ENCODE data around the gene CCT8.

CCT8 gene

GRCh38 chr21:29052224-29052623 is 21.2 kb downstream of the CCT8 start:
- no peak for TF ChIP-seq EZH2 (IDR thresholded peaks at IDR 0.05)
- TF ChIP-seq FOXP2 (optimal IDR thresholded peaks at IDR 0.05; ENCODE audit: control extremely low read depth, extremely low read length, insufficient read depth): no peak
- TF ChIP-seq POLR2AphosphoS5 (IDR thresholded peaks at IDR 0.05; ENCODE audit: borderline replicate concordance, low read depth, low read length): no peak
- DNase-seq (ENCODE audit: low read depth, low spot score): no peak
- peaks cover 89% of the 10 kb centered on the region for H3K36me3 ChIP-seq (ENCODE audit: insufficient read depth, low read length)

GRCh38 chr21:29034678-29035077 is 38.8 kb downstream of the CCT8 start:
- peak; percentile 66 for DNase-seq (ENCODE audit: low read depth, low spot score)
- Histone ChIP-seq H3K9me3 (ENCODE audit: low read depth, low read length) (no peaks in the 10 kb centered on the region), H3K36me3 (ENCODE audit: insufficient read depth, low read length) (peaks cover 76% of the 10 kb centered on the region), H3K4me3 (peak overlapping the region; percentile 36), H3K27ac (peak overlapping the region; percentile 92), H3K9ac (ENCODE audit: insufficient read length) (no peak overlapping the region)
- TF ChIP-seq EZH2 (IDR thresholded peaks at IDR 0.05) (no peak), FOXP2 (optimal IDR thresholded peaks at IDR 0.05; ENCODE audit: control extremely low read depth, extremely low read length, insufficient read depth) (no peak), POLR2AphosphoS5 (IDR thresholded peaks at IDR 0.05; ENCODE audit: borderline replicate concordance, low read depth, low read length) (no peak)

More at GRCh38 chr21:29052224-29052623, 21.2 kb downstream of the CCT8 start:
- Histone ChIP-seq H3K4me3 (no peak overlapping the region), H3K27ac (no peak overlapping the region), H3K9ac (ENCODE audit: insufficient read length) (no peak overlapping the region), H3K9me3 (ENCODE audit: low read depth, low read length) (no peaks in the 10 kb centered on the region)

- H3K9ac ChIP-seq (ENCODE audit: insufficient read length): no peak overlapping the region
- peaks cover 75% of the 10 kb centered on the region for H3K36me3 ChIP-seq (ENCODE audit: insufficient read depth, low read length)
- H3K27ac ChIP-seq: peak overlapping the region; percentile 76
- DNase-seq (ENCODE audit: low read depth, low spot score): no peak
- TF ChIP-seq FOXP2 (optimal IDR thresholded peaks at IDR 0.05; ENCODE audit: control extremely low read depth, extremely low read length, insufficient read depth) (no peak), POLR2AphosphoS5 (IDR thresholded peaks at IDR 0.05; ENCODE audit: borderline replicate concordance, low read depth, low read length) (no peak), EZH2 (IDR thresholded peaks at IDR 0.05) (no peak)
- H3K9me3 ChIP-seq (ENCODE audit: low read depth, low read length): no peaks in the 10 kb centered on the region
- H3K4me3 ChIP-seq: no peak overlapping the region
These were observed 39.6 kb downstream of the CCT8 start for GRCh38 chr21:29033871-29034270.

- H3K36me3 ChIP-seq (ENCODE audit: insufficient read depth, low read length): peaks cover 75% of the 10 kb centered on the region
- no peak overlapping the region; the same call in 1 of the 2 replicates for H3K27ac ChIP-seq
- TF ChIP-seq FOXP2 (optimal IDR thresholded peaks at IDR 0.05; ENCODE audit: control extremely low read depth, extremely low read length, insufficient read depth): no peak
- no peak for TF ChIP-seq EZH2 (IDR thresholded peaks at IDR 0.05)
- no peak for TF ChIP-seq POLR2AphosphoS5 (IDR thresholded peaks at IDR 0.05; ENCODE audit: borderline replicate concordance, low read depth, low read length)
- DNase-seq (ENCODE audit: low read depth, low spot score): no peak
- no peak overlapping the region for H3K9ac ChIP-seq (ENCODE audit: insufficient read length)
- no peaks in the 10 kb centered on the region for H3K9me3 ChIP-seq (ENCODE audit: low read depth, low read length)
- no peak overlapping the region for H3K4me3 ChIP-seq
These were observed 40.1 kb downstream of the CCT8 start for GRCh38 chr21:29033301-29033700.

GRCh38 chr21:29030909-29031308 is 42.5 kb downstream of the CCT8 start:
- TF ChIP-seq POLR2AphosphoS5 (IDR thresholded peaks at IDR 0.05; ENCODE audit: borderline replicate concordance, low read depth, low read length) (no peak), EZH2 (IDR thresholded peaks at IDR 0.05) (no peak), FOXP2 (optimal IDR thresholded peaks at IDR 0.05; ENCODE audit: control extremely low read depth, extremely low read length, insufficient read depth) (no peak)
- no peak overlapping the region for H3K4me3 ChIP-seq
- H3K36me3 ChIP-seq (ENCODE audit: insufficient read depth, low read length): peaks cover 54% of the 10 kb centered on the region
- H3K9ac ChIP-seq (ENCODE audit: insufficient read length): no peak overlapping the region
- no peak overlapping the region for H3K27ac ChIP-seq
- no peak for DNase-seq (ENCODE audit: low read depth, low spot score)
- H3K9me3 ChIP-seq (ENCODE audit: low read depth, low read length): no peaks in the 10 kb centered on the region

GRCh38 chr21:29029524-29029923 is 43.9 kb downstream of the CCT8 start:
- no peaks in the 10 kb centered on the region for H3K9me3 ChIP-seq (ENCODE audit: low read depth, low read length)
- H3K4me3 ChIP-seq: no peak overlapping the region
- H3K9ac ChIP-seq (ENCODE audit: insufficient read length): no peak overlapping the region
- no peak for DNase-seq (ENCODE audit: low read depth, low spot score)
- no peak for TF ChIP-seq EZH2 (IDR thresholded peaks at IDR 0.05)
- no peak for TF ChIP-seq POLR2AphosphoS5 (IDR thresholded peaks at IDR 0.05; ENCODE audit: borderline replicate concordance, low read depth, low read length)
- H3K36me3 ChIP-seq (ENCODE audit: insufficient read depth, low read length): peaks cover 50% of the 10 kb centered on the region
- H3K27ac ChIP-seq: no peak overlapping the region

- H3K9me3 ChIP-seq (ENCODE audit: low read depth, low read length): no peaks in the 10 kb centered on the region
- TF ChIP-seq POLR2AphosphoS5 (IDR thresholded peaks at IDR 0.05; ENCODE audit: borderline replicate concordance, low read depth, low read length): no peak
- TF ChIP-seq EZH2 (IDR thresholded peaks at IDR 0.05): no peak
- TF ChIP-seq FOXP2 (optimal IDR thresholded peaks at IDR 0.05; ENCODE audit: control extremely low read depth, extremely low read length, insufficient read depth): no peak
- H3K27ac ChIP-seq: peak overlapping the region; percentile 93; the same call in 1 of the 2 replicates
- peak overlapping the region; percentile 89 for H3K4me3 ChIP-seq
- no peak for DNase-seq (ENCODE audit: low read depth, low spot score)
- peaks cover 14% of the 10 kb centered on the region; the same call in 1 of the 2 replicates for H3K36me3 ChIP-seq (ENCODE audit: insufficient read depth, low read length)
- peak overlapping the region; percentile 91 for H3K9ac ChIP-seq (ENCODE audit: insufficient read length)
These were observed 48.1 kb downstream of the CCT8 start for GRCh38 chr21:29025328-29025713.

GRCh38 chr21:29024474-29025327 is 48.7 kb downstream of the CCT8 start, which contains the start of gene USP16:
USP16 (plus strand) TSS chr21:29024668; CDS start chr21:29027914, 3,246 bp downstream.
- H3K36me3 ChIP-seq (ENCODE audit: insufficient read depth, low read length): peaks cover 14% of the 10 kb centered on the region; the same call in 1 of the 2 replicates

More at GRCh38 chr21:29024474-29025327, 48.7 kb downstream of the CCT8 start, which contains the start of gene USP16:
- H3K9ac ChIP-seq (ENCODE audit: insufficient read length): peak within 1 kb of the TSS; percentile 91
- H3K9me3 ChIP-seq (ENCODE audit: low read depth, low read length): no peaks in the 10 kb centered on the region
- peak within 1 kb of the TSS; percentile 89 for H3K4me3 ChIP-seq
- H3K27ac ChIP-seq: peak within 1 kb of the TSS; percentile 93
- TF ChIP-seq EZH2 (IDR thresholded peaks at IDR 0.05): no peak
- no peak for TF ChIP-seq FOXP2 (optimal IDR thresholded peaks at IDR 0.05; ENCODE audit: control extremely low read depth, extremely low read length, insufficient read depth)
- peak; percentile 76; the same call in 1 of the 2 replicates for TF ChIP-seq POLR2AphosphoS5 (IDR thresholded peaks at IDR 0.05; ENCODE audit: borderline replicate concordance, low read depth, low read length)
- peak; percentile 96 for DNase-seq (ENCODE audit: low read depth, low spot score)
